Measurements from ENCODE around the gene RAB3C. TPM values are rescaled to one million over a fixed set of nuclear protein-coding genes. Genes with fewer than 3 reads are reported as not detected.

Gene RAB3C
- total RNA-seq, 2 donors from 2014 or later, result 2.3 to 45.2 TPM

- intact Hi-C loops (cut with DNase I), result no loop called here
- Histone ChIP-seq H3K9me3 (no peaks in the 10 kb centered on the region), H3K27ac (no peak overlapping the region), H3K36me3 (replicated peaks in 1 of 2; ENCODE audit: insufficient read depth in 1 of 2, low read depth in 2 of 2) (no peaks in the 10 kb centered on the region), H3K4me1 (peaks cover 4% of the 10 kb centered on the region), H3K4me3 (no peak overlapping the region), H3K27me3 (no peaks in the 10 kb centered on the region)
- no peak for DNase-seq
- ATAC-seq, result no peak
- no peak for TF ChIP-seq POLR2A (IDR thresholded peaks at IDR 0.05)
- no peak for TF ChIP-seq CTCF (IDR thresholded peaks at IDR 0.05)
These were observed 277.8 kb downstream of the RAB3C start for GRCh38 chr5:58860680-58861079.

GRCh38 chr5:58868931-58869330 lies 286.1 kb downstream of the RAB3C start:
- ATAC-seq (no peak), DNase-seq (no peak)
- no peaks in the 10 kb centered on the region for H3K9me3 ChIP-seq
- no peaks in the 10 kb centered on the region for H3K4me1 ChIP-seq
- TF ChIP-seq POLR2A (IDR thresholded peaks at IDR 0.05) (no peak), CTCF (IDR thresholded peaks at IDR 0.05) (no peak)
- intact Hi-C loops (cut with DNase I), result no loop called here
- no peaks in the 10 kb centered on the region for H3K27me3 ChIP-seq
- H3K27ac ChIP-seq, result no peak overlapping the region
- WGBS, 2 donors, result 62 to 70% methylated on average over 8 of the region's 8 CpGs
- H3K36me3 ChIP-seq (replicated peaks in 1 of 2; ENCODE audit: insufficient read depth in 1 of 2, low read depth in 2 of 2), result no peaks in the 10 kb centered on the region
- no peak overlapping the region for H3K4me3 ChIP-seq

GRCh38 chr5:58871648-58872242 lies 288.9 kb downstream of the RAB3C start:
- intact Hi-C loops (cut with DNase I), result no loop called here
- Histone ChIP-seq H3K27ac (no peak overlapping the region), H3K4me1 (no peaks in the 10 kb centered on the region), H3K27me3 (no peaks in the 10 kb centered on the region), H3K9me3 (no peaks in the 10 kb centered on the region), H3K36me3 (replicated peaks in 1 of 2; ENCODE audit: insufficient read depth in 1 of 2, low read depth in 2 of 2) (no peaks in the 10 kb centered on the region), H3K4me3 (no peak overlapping the region)
- WGBS, 2 donors, result 47 to 48% methylated on average over 3 of the region's 3 CpGs
- TF ChIP-seq CTCF (IDR thresholded peaks at IDR 0.05), result peak in 6 of 7 experiments; percentile 36 to 75 (median 48)
- TF ChIP-seq POLR2A (IDR thresholded peaks at IDR 0.05), result no peak
- ATAC-seq, result peak; percentile 50
- DNase-seq, result peak in 2 of 4 donors; percentile 16 to 29

GRCh38 chr5:58872670-58873273 lies 289.9 kb downstream of the RAB3C start:
- Histone ChIP-seq H3K27ac (no peak overlapping the region), H3K4me1 (no peaks in the 10 kb centered on the region), H3K27me3 (no peaks in the 10 kb centered on the region), H3K4me3 (no peak overlapping the region), H3K36me3 (replicated peaks in 1 of 2; ENCODE audit: insufficient read depth in 1 of 2, low read depth in 2 of 2) (no peaks in the 10 kb centered on the region), H3K9me3 (no peaks in the 10 kb centered on the region)
- TF ChIP-seq CTCF (IDR thresholded peaks at IDR 0.05) (no peak), POLR2A (IDR thresholded peaks at IDR 0.05) (no peak)
- ATAC-seq (no peak), DNase-seq (peak in 1 of 4 donors; percentile 31)
- 74 to 91% methylated on average over 5 of the region's 5 CpGs for WGBS, 2 donors
- intact Hi-C loops (cut with DNase I), result no loop called here

- ATAC-seq, result no peak
- 53 to 64% methylated on average over 3 of the region's 3 CpGs for WGBS, 2 donors
- intact Hi-C loops (cut with DNase I), result no loop called here
These were observed 292.7 kb downstream of the RAB3C start for GRCh38 chr5:58875599-58875998.

More at GRCh38 chr5:58875599-58875998, 292.7 kb downstream of the RAB3C start:
- DNase-seq, result no peak
- no peak overlapping the region for H3K27ac ChIP-seq
- H3K9me3 ChIP-seq, result no peaks in the 10 kb centered on the region
- H3K27me3 ChIP-seq, result no peaks in the 10 kb centered on the region
- TF ChIP-seq CTCF (IDR thresholded peaks at IDR 0.05), result no peak
- TF ChIP-seq POLR2A (IDR thresholded peaks at IDR 0.05), result no peak
- H3K36me3 ChIP-seq (replicated peaks in 1 of 2; ENCODE audit: insufficient read depth in 1 of 2, low read depth in 2 of 2), result no peaks in the 10 kb centered on the region
- H3K4me3 ChIP-seq, result no peak overlapping the region
- no peaks in the 10 kb centered on the region for H3K4me1 ChIP-seq

Data from body of pancreas (tissue), 4 donors.